Activated naive CD4-positive, alpha-beta T cell (primary cell): ENCODE data around the gene NOS1AP.
"Not testable (repeated sequence)": the region's sequence is repeated elsewhere in the genome, so short reads cannot be mapped to it uniquely, and the experiment has no call there.

ENCODE experiments used
- DNase-seq, 4 experiments: peaks; one replicate each; lab custom pipeline; 2025; lab: John Stamatoyannopoulos, UW

NOS1AP gene

GRCh38 chr1:162416215-162416614 is 346.7 kb downstream of the NOS1AP start:
- no peak for DNase-seq

GRCh38 chr1:162416909-162417308 is 347.4 kb downstream of the NOS1AP start:
- no peak for DNase-seq

GRCh38 chr1:162417650-162418049 is 348.2 kb downstream of the NOS1AP start:
- DNase-seq = no peak

GRCh38 chr1:162418584-162418983 is 349.1 kb downstream of the NOS1AP start:
- not testable (repeated sequence) for DNase-seq

- not testable (repeated sequence) for DNase-seq
Measured at GRCh38 chr1:162419450-162419931, 350.0 kb downstream of the NOS1AP start.
